A673 (cell line): ENCODE data around the gene CTNNA1. TPM values are rescaled to one million over a fixed set of nuclear protein-coding genes. Genes with fewer than 3 reads are reported as not detected.

Experiments
- BruUV-seq: library from RNA; stranded (reverse); fragments of 400-500 nt; replicated peaks from 2 replicates; lab custom pipeline; 2021; lab: Mats Ljungman, UMichigan
- CTCF ChIA-PET: fragments of 300-600 bp; sonication (Branson Sonifier 250); formaldehyde crosslinking; loops from one replicate; lab custom pipeline; 2022; ENCODE audit warnings: antibody characterized with exemption; lab: Charles Lee
- POLR2A ChIA-PET: fragments of 300-600 bp; sonication (Branson Sonifier 250); formaldehyde crosslinking; loops from one replicate; lab custom pipeline; 2022; ENCODE audit warnings: antibody characterized with exemption; ENCODE audit not compliant: low non-redundant PET; lab: Charles Lee
- DNase-seq: peaks from one replicate; pipeline ENCODE4 v3.0.0-alpha.2; 2015; ENCODE audit warnings: low spot score
- H3K27ac ChIP-seq: fragments of 200-600 bp; sonication (generic); 2 replicates; pipeline ENCODE4 v1.5.1; 2016; ENCODE audit warnings: mixed run types, low read depth, mild to moderate bottlenecking, mixed read lengths, antibody characterized with exemption, low read length; ENCODE audit not compliant: poor library complexity, severe bottlenecking
- H3K27me3 ChIP-seq: fragments of 200-600 bp; sonication (generic); replicated peaks from 2 replicates; pipeline ENCODE4 v1.6.1; 2017; ENCODE audit warnings: mixed run types, low read depth, mild to moderate bottlenecking, mixed read lengths, antibody characterized with exemption, low read length; ENCODE audit not compliant: insufficient read depth, poor library complexity
- H3K36me3 ChIP-seq: fragments of 200-600 bp; sonication (generic); 2 replicates; pipeline ENCODE4 v1.6.1; 2016; ENCODE audit warnings: mixed run types, mild to moderate bottlenecking, mixed read lengths, antibody characterized with exemption, low read length; ENCODE audit not compliant: insufficient read depth, poor library complexity, severe bottlenecking
- H3K4me1 ChIP-seq: fragments of 200-600 bp; sonication (generic); 2 replicates; pipeline ENCODE4 v1.6.1; 2017; ENCODE audit warnings: mixed run types, mild to moderate bottlenecking, mixed read lengths, antibody characterized with exemption, low read length; ENCODE audit not compliant: insufficient read depth, poor library complexity, severe bottlenecking
- H3K4me3 ChIP-seq: fragments of 200-600 bp; sonication (generic); 2 replicates; pipeline ENCODE4 v1.5.1; 2016; ENCODE audit warnings: low read depth, mixed run types, mild to moderate bottlenecking, mixed read lengths, low read length; ENCODE audit not compliant: poor library complexity, severe bottlenecking
- H3K9me3 ChIP-seq: fragments of 200-600 bp; sonication (generic); 2 replicates; pipeline ENCODE4 v1.6.1; 2016; ENCODE audit warnings: mixed run types, low read depth, mild to moderate bottlenecking, mixed read lengths, antibody characterized with exemption, low read length; ENCODE audit not compliant: poor library complexity, severe bottlenecking
- EZH2 ChIP-seq: fragments of 200-600 bp; sonication (generic); IDR thresholded peaks from 2 replicates; pipeline ENCODE4 v1.6.1; 2017; ENCODE audit warnings: borderline replicate concordance, low read depth, mild to moderate bottlenecking, mixed read lengths, antibody characterized with exemption, low read length; ENCODE audit not compliant: poor library complexity, severe bottlenecking
- intact Hi-C: fragments of 100-400 bp; cut with micrococcal nuclease; formaldehyde crosslinking; loops from one replicate; pipeline ENCODE4 v1.10.0; 2022; ENCODE audit not compliant: unreplicated experiment
- total RNA-seq: library from RNA; stranded (reverse); gene quantifications from 2 replicates; pipeline ENCODE4 v1.2.3, GENCODE V29; 2021
- TF ChIP-seq, protein P1 (sequence below): fragments of 300-800, 200-600 bp; sonication (generic); conservative IDR thresholded peaks from 2 replicates; pipeline ENCODE4 v1.5.1; 2017; ENCODE audit warnings: low read depth, mild to moderate bottlenecking, antibody characterized with exemption, low read length, moderate library complexity, mixed read lengths

Gene CTNNA1
- total RNA-seq, 1 experiment from 2014 or later, result 249 TPM

DNA sequence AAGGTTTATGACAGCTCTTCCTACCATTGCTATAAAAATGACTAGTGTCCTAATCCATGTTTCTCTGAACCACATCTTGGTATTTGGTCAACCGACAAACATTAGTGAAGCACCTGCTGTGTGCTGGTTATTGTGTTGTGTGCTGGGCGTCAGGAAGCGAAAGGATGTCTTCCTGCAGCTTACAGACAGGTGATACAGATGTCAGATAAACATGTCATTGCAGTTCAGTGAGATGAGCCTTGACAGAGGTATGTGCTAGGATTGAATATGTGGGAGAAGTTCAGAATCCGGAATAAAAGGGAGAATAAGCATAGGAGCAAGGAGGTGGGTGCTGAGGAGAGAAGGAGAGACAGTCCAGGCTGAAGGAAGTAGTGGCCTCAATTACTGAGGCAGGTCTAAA, 20.3 kb upstream of the CTNNA1 start:
- H3K27me3 ChIP-seq, result no peaks in the 10 kb centered on the region
- intact Hi-C loops, result no loop called here
- H3K4me1 ChIP-seq, result no peaks in the 10 kb centered on the region
- BruUV-seq, result no TSS peak
- TF ChIP-seq, protein P1, sequence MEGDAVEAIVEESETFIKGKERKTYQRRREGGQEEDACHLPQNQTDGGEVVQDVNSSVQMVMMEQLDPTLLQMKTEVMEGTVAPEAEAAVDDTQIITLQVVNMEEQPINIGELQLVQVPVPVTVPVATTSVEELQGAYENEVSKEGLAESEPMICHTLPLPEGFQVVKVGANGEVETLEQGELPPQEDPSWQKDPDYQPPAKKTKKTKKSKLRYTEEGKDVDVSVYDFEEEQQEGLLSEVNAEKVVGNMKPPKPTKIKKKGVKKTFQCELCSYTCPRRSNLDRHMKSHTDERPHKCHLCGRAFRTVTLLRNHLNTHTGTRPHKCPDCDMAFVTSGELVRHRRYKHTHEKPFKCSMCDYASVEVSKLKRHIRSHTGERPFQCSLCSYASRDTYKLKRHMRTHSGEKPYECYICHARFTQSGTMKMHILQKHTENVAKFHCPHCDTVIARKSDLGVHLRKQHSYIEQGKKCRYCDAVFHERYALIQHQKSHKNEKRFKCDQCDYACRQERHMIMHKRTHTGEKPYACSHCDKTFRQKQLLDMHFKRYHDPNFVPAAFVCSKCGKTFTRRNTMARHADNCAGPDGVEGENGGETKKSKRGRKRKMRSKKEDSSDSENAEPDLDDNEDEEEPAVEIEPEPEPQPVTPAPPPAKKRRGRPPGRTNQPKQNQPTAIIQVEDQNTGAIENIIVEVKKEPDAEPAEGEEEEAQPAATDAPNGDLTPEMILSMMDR, result no peak
- no peak for TF ChIP-seq EZH2
- DNase-seq, result no peak
- no peak overlapping the region for H3K27ac ChIP-seq
- ChIA-PET POLR2A (no interaction called here), CTCF (no interaction called here)
- no peaks in the 10 kb centered on the region for H3K36me3 ChIP-seq
- H3K4me3 ChIP-seq, result no peak overlapping the region
- H3K9me3 ChIP-seq, result no peaks in the 10 kb centered on the region

DNA sequence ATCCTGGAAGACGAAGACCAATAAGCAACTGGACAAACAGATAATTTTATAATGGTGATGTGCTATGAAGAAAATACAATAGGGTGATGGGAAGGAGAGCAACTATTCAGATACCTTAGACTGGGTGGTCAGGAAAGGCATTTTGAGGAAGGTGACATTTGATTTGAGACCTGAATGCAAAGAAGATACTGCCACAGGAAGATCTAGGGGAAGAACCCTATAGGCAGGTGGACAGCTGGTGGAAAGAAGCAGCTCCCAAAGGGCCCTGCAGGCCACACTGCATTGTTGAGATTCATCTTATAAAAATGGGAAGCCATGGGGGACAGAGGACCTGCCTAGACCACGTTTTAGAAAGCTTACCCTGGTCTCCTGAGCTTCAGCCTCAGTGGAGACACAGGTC, 19.7 kb upstream of the CTNNA1 start:
- Histone ChIP-seq H3K4me1 (no peaks in the 10 kb centered on the region), H3K4me3 (no peak overlapping the region), H3K27me3 (no peaks in the 10 kb centered on the region), H3K9me3 (no peaks in the 10 kb centered on the region), H3K27ac (no peak overlapping the region), H3K36me3 (no peaks in the 10 kb centered on the region)
- BruUV-seq, result no TSS peak
- POLR2A ChIA-PET, result no interaction called here
- no peak for DNase-seq
- no peak for TF ChIP-seq EZH2
- TF ChIP-seq, protein P1, result no peak
- intact Hi-C loops, result no loop called here
- CTCF ChIA-PET, result no interaction called here

DNA sequence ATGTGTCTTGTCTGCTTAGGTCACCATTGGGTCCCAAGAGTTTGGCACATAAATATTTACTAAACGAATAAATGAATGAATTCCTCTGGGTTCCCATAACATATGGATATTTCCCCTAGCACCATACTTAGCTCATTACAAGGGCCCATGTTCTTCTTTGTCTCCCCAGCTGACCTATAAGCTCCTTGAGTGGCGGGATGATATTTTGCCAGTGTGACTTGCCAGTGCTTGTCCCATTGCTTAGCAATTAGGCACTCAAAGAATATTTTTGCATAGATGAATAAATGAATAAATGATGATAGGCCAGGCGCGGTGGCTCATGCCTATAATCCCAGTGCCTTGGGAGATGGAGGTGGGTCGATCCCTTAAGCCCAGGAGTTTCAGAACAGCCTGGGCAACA, 16.9 kb upstream of the CTNNA1 start:
- CTCF ChIA-PET, result no interaction called here

More for the DNA sequence above, 16.9 kb upstream of the CTNNA1 start:
- DNase-seq, result no peak
- Histone ChIP-seq H3K27me3 (no peaks in the 10 kb centered on the region), H3K27ac (no peak overlapping the region), H3K9me3 (no peaks in the 10 kb centered on the region), H3K4me3 (no peak overlapping the region), H3K4me1 (no peaks in the 10 kb centered on the region), H3K36me3 (no peaks in the 10 kb centered on the region)
- intact Hi-C loops, result no loop called here
- POLR2A ChIA-PET, result interaction anchor here (0.6 kb wide), 2 partner anchors 79 to 143 kb away, joined by 3 to 4 read pairs; no protein-coding TSS in a partner anchor
- BruUV-seq, result no TSS peak
- TF ChIP-seq, protein P1, result no peak
- TF ChIP-seq EZH2, result no peak
